NOMO-1 treated with dmso at 0.1 percent for 144 hours (cell line): ENCODE measurements around the gene STAU1.
A peak's percentile ranks its signal among the peaks of the same experiment; 100 is the strongest.
"Not testable (repeated sequence)": the region's sequence is repeated elsewhere in the genome, so short reads cannot be mapped to it uniquely, and the experiment has no call there.

Experiments
- DNase-seq: peaks from one replicate; lab custom pipeline; 2025; ENCODE audit not compliant: unreplicated experiment; lab: John Stamatoyannopoulos, UW

The STAU1 gene

GRCh38 chr20:49132995-49133478, 55.1 kb downstream of the STAU1 start:
- DNase-seq = no peak

GRCh38 chr20:49123982-49124381, 64.2 kb downstream of the STAU1 start:
- no peak for DNase-seq

- no peak for DNase-seq
These were observed 65.2 kb downstream of the STAU1 start for GRCh38 chr20:49122920-49123319.

GRCh38 chr20:49119988-49120387, 68.1 kb downstream of the STAU1 start:
- no peak for DNase-seq

GRCh38 chr20:49118307-49118706, 69.8 kb downstream of the STAU1 start:
- DNase-seq = no peak

GRCh38 chr20:49115564-49115963, 72.6 kb downstream of the STAU1 start:
- no peak for DNase-seq

- no peak for DNase-seq
These were observed 75.4 kb downstream of the STAU1 start for GRCh38 chr20:49112596-49113274.

GRCh38 chr20:49110767-49111694, 77.1 kb downstream of the STAU1 start:
- DNase-seq = no peak

- DNase-seq = no peak
These were observed 81.8 kb downstream of the STAU1 start for GRCh38 chr20:49106328-49106727.

- DNase-seq = not testable (repeated sequence)
These were observed 83.1 kb downstream of the STAU1 start for GRCh38 chr20:49104979-49105547.

- DNase-seq = no peak
These were observed 83.8 kb downstream of the STAU1 start for GRCh38 chr20:49104365-49104648.

GRCh38 chr20:49103647-49104364, 84.3 kb downstream of the STAU1 start:
- no peak for DNase-seq

- DNase-seq = no peak
These were observed 85.1 kb downstream of the STAU1 start for GRCh38 chr20:49103019-49103418.

- peak; percentile 28 for DNase-seq
These were observed 87.2 kb downstream of the STAU1 start for GRCh38 chr20:49100972-49101371.

- not testable (repeated sequence) for DNase-seq
These were observed 87.8 kb downstream of the STAU1 start for GRCh38 chr20:49100292-49100691.

- no peak for DNase-seq
These were observed 89.1 kb downstream of the STAU1 start for GRCh38 chr20:49099011-49099410.

- DNase-seq = no peak
These were observed 90.0 kb downstream of the STAU1 start for GRCh38 chr20:49098136-49098535.

- no peak for DNase-seq
These were observed 91.0 kb downstream of the STAU1 start for GRCh38 chr20:49097159-49097558.

GRCh38 chr20:49096203-49096730, 91.9 kb downstream of the STAU1 start:
- no peak for DNase-seq

- no peak for DNase-seq
These were observed 96.4 kb downstream of the STAU1 start for GRCh38 chr20:49091762-49092161.

GRCh38 chr20:49091104-49091503, 97.0 kb downstream of the STAU1 start:
- no peak for DNase-seq
